ENCODE data around the gene GPR139.

- TF ChIP-seq EP300 (IDR thresholded peaks at IDR 0.05) = no peak
- TF ChIP-seq, protein P1, sequence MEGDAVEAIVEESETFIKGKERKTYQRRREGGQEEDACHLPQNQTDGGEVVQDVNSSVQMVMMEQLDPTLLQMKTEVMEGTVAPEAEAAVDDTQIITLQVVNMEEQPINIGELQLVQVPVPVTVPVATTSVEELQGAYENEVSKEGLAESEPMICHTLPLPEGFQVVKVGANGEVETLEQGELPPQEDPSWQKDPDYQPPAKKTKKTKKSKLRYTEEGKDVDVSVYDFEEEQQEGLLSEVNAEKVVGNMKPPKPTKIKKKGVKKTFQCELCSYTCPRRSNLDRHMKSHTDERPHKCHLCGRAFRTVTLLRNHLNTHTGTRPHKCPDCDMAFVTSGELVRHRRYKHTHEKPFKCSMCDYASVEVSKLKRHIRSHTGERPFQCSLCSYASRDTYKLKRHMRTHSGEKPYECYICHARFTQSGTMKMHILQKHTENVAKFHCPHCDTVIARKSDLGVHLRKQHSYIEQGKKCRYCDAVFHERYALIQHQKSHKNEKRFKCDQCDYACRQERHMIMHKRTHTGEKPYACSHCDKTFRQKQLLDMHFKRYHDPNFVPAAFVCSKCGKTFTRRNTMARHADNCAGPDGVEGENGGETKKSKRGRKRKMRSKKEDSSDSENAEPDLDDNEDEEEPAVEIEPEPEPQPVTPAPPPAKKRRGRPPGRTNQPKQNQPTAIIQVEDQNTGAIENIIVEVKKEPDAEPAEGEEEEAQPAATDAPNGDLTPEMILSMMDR (IDR thresholded peaks at IDR 0.05) = no peak
- TF ChIP-seq POLR2AphosphoS5 (IDR thresholded peaks at IDR 0.05) = no peak
- no peak for TF ChIP-seq POLR2A (IDR thresholded peaks at IDR 0.05)
These were observed 31.6 kb downstream of the GPR139 start for GRCh38 chr16:20041924-20042596.
